ENCODE data around the gene NGFR.

GRCh38 chr17:49494399-49494985, 601 bp upstream of the NGFR start:
- TF ChIP-seq POLR2A (IDR thresholded peaks at IDR 0.05) = no peak
- TF ChIP-seq, protein P1, sequence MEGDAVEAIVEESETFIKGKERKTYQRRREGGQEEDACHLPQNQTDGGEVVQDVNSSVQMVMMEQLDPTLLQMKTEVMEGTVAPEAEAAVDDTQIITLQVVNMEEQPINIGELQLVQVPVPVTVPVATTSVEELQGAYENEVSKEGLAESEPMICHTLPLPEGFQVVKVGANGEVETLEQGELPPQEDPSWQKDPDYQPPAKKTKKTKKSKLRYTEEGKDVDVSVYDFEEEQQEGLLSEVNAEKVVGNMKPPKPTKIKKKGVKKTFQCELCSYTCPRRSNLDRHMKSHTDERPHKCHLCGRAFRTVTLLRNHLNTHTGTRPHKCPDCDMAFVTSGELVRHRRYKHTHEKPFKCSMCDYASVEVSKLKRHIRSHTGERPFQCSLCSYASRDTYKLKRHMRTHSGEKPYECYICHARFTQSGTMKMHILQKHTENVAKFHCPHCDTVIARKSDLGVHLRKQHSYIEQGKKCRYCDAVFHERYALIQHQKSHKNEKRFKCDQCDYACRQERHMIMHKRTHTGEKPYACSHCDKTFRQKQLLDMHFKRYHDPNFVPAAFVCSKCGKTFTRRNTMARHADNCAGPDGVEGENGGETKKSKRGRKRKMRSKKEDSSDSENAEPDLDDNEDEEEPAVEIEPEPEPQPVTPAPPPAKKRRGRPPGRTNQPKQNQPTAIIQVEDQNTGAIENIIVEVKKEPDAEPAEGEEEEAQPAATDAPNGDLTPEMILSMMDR (IDR thresholded peaks at IDR 0.05) = no peak

Measured in ovary (tissue), 3 donors.